VCaP (cell line): ENCODE results near the gene RFX2.

Experiments used
- H3K27ac ChIP-seq: fragments of 450-650 bp; 2 replicates; pipeline ENCODE4 v1.5.1; 2017
- CTCF ChIP-seq: fragments of 450-650 bp; conservative IDR thresholded peaks from 2 replicates; pipeline ENCODE4 v1.5.1; 2017; ENCODE audit warnings: mild to moderate bottlenecking, moderate library complexity

The RFX2 gene

GRCh38 chr19:6132482-6132881, 22.2 kb upstream of the RFX2 start:
- TF ChIP-seq CTCF = no peak
- H3K27ac ChIP-seq = no peak overlapping the region

- TF ChIP-seq CTCF = no peak
- H3K27ac ChIP-seq = no peak overlapping the region
Measured at GRCh38 chr19:6127716-6128335, 17.5 kb upstream of the RFX2 start.

- H3K27ac ChIP-seq = no peak overlapping the region
- peak; percentile 43 for TF ChIP-seq CTCF
Measured at GRCh38 chr19:6126335-6126974, 16.2 kb upstream of the RFX2 start.

GRCh38 chr19:6125571-6125989, 15.3 kb upstream of the RFX2 start:
- TF ChIP-seq CTCF = peak; percentile 84
- no peak overlapping the region for H3K27ac ChIP-seq

GRCh38 chr19:6119031-6119430, 8.7 kb upstream of the RFX2 start:
- TF ChIP-seq CTCF = no peak
- H3K27ac ChIP-seq = no peak overlapping the region

GRCh38 chr19:6118043-6118442, 7.7 kb upstream of the RFX2 start:
- no peak for TF ChIP-seq CTCF
- H3K27ac ChIP-seq = no peak overlapping the region

- no peak for TF ChIP-seq CTCF
- H3K27ac ChIP-seq = no peak overlapping the region
Measured at GRCh38 chr19:6117534-6117933, 7.2 kb upstream of the RFX2 start.
